ENCODE measurements around the gene SCAMP1. TPM values are rescaled to one million over a fixed set of nuclear protein-coding genes. Genes with fewer than 3 reads are reported as not detected.

Gene SCAMP1
- polyA plus RNA-seq, 3 donors, result 5.4 to 52.4 (median 47.8) TPM

GRCh38 chr5:78376315-78376714 is 15.9 kb downstream of the SCAMP1 start:
- no peaks in the 10 kb centered on the region for H3K27me3 ChIP-seq (ENCODE audit: control insufficient read depth in 2 of 2, insufficient read depth in 2 of 2, low read length in 2 of 2)
- intact Hi-C loops (cut with micrococcal nuclease), result no loop called here
- no peak overlapping the region for H3K4me3 ChIP-seq (replicated peaks in 1 of 3; ENCODE audit: low read depth in 2 of 3, low read length in 3 of 3)
- Mint-ChIP-seq H3K27ac (no peak overlapping the region), H3K4me1 (peaks cover 11% of the 10 kb centered on the region), H3K27me3 (ENCODE audit: low read depth in 3 of 3) (no peaks in the 10 kb centered on the region), H3K36me3 (peaks cover 0 to 8% of the 10 kb centered on the region in 2 donors), H3K9me3 (no peaks in the 10 kb centered on the region), H3K4me3 (no peak overlapping the region)
- H3K4me2 ChIP-seq (replicated peaks; ENCODE audit: extremely low read depth, low read length, poor library complexity, severe bottlenecking), result no peak overlapping the region
- no peak overlapping the region for H3K27ac ChIP-seq (ENCODE audit: low read depth in 1 of 2, low read length in 2 of 2)
- H3K4me1 ChIP-seq (ENCODE audit: control insufficient read depth in 1 of 2, insufficient read depth in 2 of 2, low read length in 2 of 2), result no peaks in the 10 kb centered on the region
- no peak overlapping the region for H2AFZ ChIP-seq (ENCODE audit: insufficient read depth, low read depth, low read length, poor library complexity, severe bottlenecking)
- peaks cover 41% of the 10 kb centered on the region for H3K79me2 ChIP-seq (ENCODE audit: insufficient read depth, low read length)
- H3K36me3 ChIP-seq (replicated peaks in 1 of 2; ENCODE audit: control insufficient read depth in 1 of 2, insufficient read depth in 2 of 2, low read length in 2 of 2), result no peaks in the 10 kb centered on the region
- no peak for TF ChIP-seq CTCF (IDR thresholded peaks at IDR 0.05)
- DNase-seq, result no peak
- H4K20me1 ChIP-seq (ENCODE audit: insufficient read depth, low read length), result peaks cover 39% of the 10 kb centered on the region
- no CpG with 5 or more reads among the region's 3 CpGs for WGBS (ENCODE audit: insufficient coverage)
- no peaks in the 10 kb centered on the region for H3K9me3 ChIP-seq (replicated peaks in 1 of 2; ENCODE audit: control insufficient read depth in 1 of 2, insufficient read depth in 1 of 2, low read length in 2 of 2)
- H3K9ac ChIP-seq (ENCODE audit: insufficient read depth, low read length, poor library complexity, severe bottlenecking), result no peak overlapping the region

- no peak overlapping the region for H3K27ac ChIP-seq (ENCODE audit: low read depth in 1 of 2, low read length in 2 of 2)
- no peak overlapping the region for H3K4me2 ChIP-seq (replicated peaks; ENCODE audit: extremely low read depth, low read length, poor library complexity, severe bottlenecking)
- H3K36me3 ChIP-seq (replicated peaks in 1 of 2; ENCODE audit: control insufficient read depth in 1 of 2, insufficient read depth in 2 of 2, low read length in 2 of 2), result no peaks in the 10 kb centered on the region
- H3K27me3 ChIP-seq (ENCODE audit: control insufficient read depth in 2 of 2, insufficient read depth in 2 of 2, low read length in 2 of 2), result no peaks in the 10 kb centered on the region
- no peak for DNase-seq
- H4K20me1 ChIP-seq (ENCODE audit: insufficient read depth, low read length), result peaks cover 34% of the 10 kb centered on the region
- no peaks in the 10 kb centered on the region for H3K9me3 ChIP-seq (replicated peaks in 1 of 2; ENCODE audit: control insufficient read depth in 1 of 2, insufficient read depth in 1 of 2, low read length in 2 of 2)
- no peak for TF ChIP-seq CTCF (IDR thresholded peaks at IDR 0.05)
- no peak overlapping the region for H2AFZ ChIP-seq (ENCODE audit: insufficient read depth, low read depth, low read length, poor library complexity, severe bottlenecking)
- Mint-ChIP-seq H3K4me1 (peaks cover 16% of the 10 kb centered on the region), H3K4me3 (no peak overlapping the region), H3K36me3 (peaks cover 0 to 8% of the 10 kb centered on the region in 2 donors), H3K9me3 (no peaks in the 10 kb centered on the region), H3K27me3 (ENCODE audit: low read depth in 3 of 3) (no peaks in the 10 kb centered on the region), H3K27ac (peak overlapping the region in 2 of 7 donors; percentile 3 to 44)
- H3K4me3 ChIP-seq (replicated peaks in 1 of 3; ENCODE audit: low read depth in 2 of 3, low read length in 3 of 3), result no peak overlapping the region
- H3K4me1 ChIP-seq (ENCODE audit: control insufficient read depth in 1 of 2, insufficient read depth in 2 of 2, low read length in 2 of 2), result no peaks in the 10 kb centered on the region
- H3K9ac ChIP-seq (ENCODE audit: insufficient read depth, low read length, poor library complexity, severe bottlenecking), result no peak overlapping the region
- WGBS (ENCODE audit: insufficient coverage), result 77% methylated on average over 2 of the region's 3 CpGs
- peaks cover 33% of the 10 kb centered on the region for H3K79me2 ChIP-seq (ENCODE audit: insufficient read depth, low read length)
- intact Hi-C loops (cut with micrococcal nuclease), result no loop called here
Measured at GRCh38 chr5:78377056-78377717, 16.8 kb downstream of the SCAMP1 start.

Data from CD14-positive monocyte (primary cell).